Measurements from ENCODE around the gene CYP27A1. TPM values are rescaled to one million over a fixed set of nuclear protein-coding genes. Genes with fewer than 3 reads are reported as not detected.

Gene CYP27A1
- total and polyA plus RNA-seq, 2 of the 8 experiments (the other 6 are each of a cell fraction or from before 2014, with no cell fraction given): 5.4 to 14.7 TPM

GRCh38 chr2:218863021-218863520, 81.1 kb downstream of the CYP27A1 start:
- Histone ChIP-seq H3K4me2 (ENCODE audit: insufficient read depth in 1 of 2, low read depth in 2 of 2, low read length in 2 of 2) (no peak overlapping the region), H4K20me1 (replicated peaks in 1 of 2; ENCODE audit: control insufficient read depth in 1 of 2, insufficient read depth in 2 of 2, low read length in 2 of 2) (peaks cover 11 to 13% of the 10 kb centered on the region in 2 experiments), H3K79me1 (ENCODE audit: low read depth, low read length) (no peaks in the 10 kb centered on the region), H3K79me2 (ENCODE audit: control insufficient read depth in 1 of 2, insufficient read depth in 2 of 2, low read length in 2 of 2) (no peaks in the 10 kb centered on the region), H3K4ac (replicated peaks; ENCODE audit: insufficient read length, low read depth, low read length) (no peak overlapping the region), H2BK20ac (ENCODE audit: low read length) (no peak overlapping the region), H2AFZ (ENCODE audit: low read length) (no peak overlapping the region), H3K27me3 (replicated peaks in 1 of 4; ENCODE audit: control insufficient read depth in 3 of 4, extremely low read depth in 1 of 4, insufficient read depth in 3 of 4, low read length in 3 of 4) (peaks cover 62 to 93% (median 86%) of the 10 kb centered on the region in 4 experiments), H4K8ac (ENCODE audit: extremely low read depth, insufficient read depth, low read length) (no peak overlapping the region), H3K36me3 (ENCODE audit: control insufficient read depth in 2 of 4, insufficient read depth in 4 of 4, low read length in 3 of 4) (peaks cover 0 to 2% (median 0%) of the 10 kb centered on the region in 4 experiments; a peak in 1 of 8 replicates), H3K23ac (ENCODE audit: insufficient read length) (no peak overlapping the region), H2BK120ac (replicated peaks; ENCODE audit: low read depth, low read length) (no peak overlapping the region), H3K14ac (ENCODE audit: insufficient read length) (no peak overlapping the region), H4K91ac (replicated peaks; ENCODE audit: insufficient read length, low read length) (no peak overlapping the region), H3K9me3 (ENCODE audit: insufficient read depth in 2 of 2, low read depth in 1 of 2, low read length in 1 of 2) (no peaks in the 10 kb centered on the region), H3K23me2 (ENCODE audit: low read depth, low read length) (peaks cover 5% of the 10 kb centered on the region; the same call in 1 of the 2 replicates), H3K18ac (ENCODE audit: extremely low read depth, low read length) (no peak overlapping the region), H2BK15ac (ENCODE audit: low read length) (no peak overlapping the region), H2BK12ac (ENCODE audit: low read depth, low read length) (no peak overlapping the region), H3K9ac (replicated peaks in 1 of 4; ENCODE audit: extremely low read depth in 1 of 4, low read depth in 3 of 4, low read length in 3 of 4) (no peak overlapping the region), H3K4me1 (replicated peaks in 1 of 4; ENCODE audit: control insufficient read depth in 3 of 4, insufficient read depth in 4 of 4, low read length in 3 of 4) (peaks cover 4 to 22% (median 12%) of the 10 kb centered on the region in 4 experiments), H3K56ac (replicated peaks; ENCODE audit: insufficient read length, low read depth, low read length) (no peak overlapping the region), H3K27ac (ENCODE audit: low read depth, low read length) (no peak overlapping the region), H2AK5ac (ENCODE audit: low read depth, low read length) (no peak overlapping the region), H3K4me3 (ENCODE audit: extremely low read depth in 1 of 4, insufficient read depth in 2 of 4, low read depth in 3 of 4, low read length in 4 of 4) (no peak overlapping the region), H2BK5ac (ENCODE audit: low read depth, low read length) (no peak overlapping the region), H4K5ac (ENCODE audit: insufficient read length, low read depth, low read length) (no peak overlapping the region)
- ChIA-PET POLR2A (ENCODE audit: partially characterized antibody) (interaction anchor here (1.5 kb wide), 1 partner anchor 14 kb away, joined by 3 read pairs; no protein-coding TSS in a partner anchor), CTCF (ENCODE audit: partially characterized antibody) (interaction anchor here (0.9 to 7.4 kb wide), 9 partner anchors 10 to 130 kb away, joined by 3 to 83 read pairs (median 6); partner anchors contain the start of gene WNT10A)
- DNase-seq (ENCODE audit: low read depth in 1 of 2, low spot score in 2 of 2) (no peak), FAIRE-seq (no peak)
- WGBS, 2 experiments (ENCODE audit: extremely low coverage in 1 of 2, insufficient coverage in 1 of 2, insufficient read length in 1 of 2, insufficient replicate concordance in 2 of 2, low coverage in 1 of 2, low lambda C conversion rate in 2 of 2, missing lambda C conversion rate in 1 of 2): 84% methylated on average over 3 of the region's 3 CpGs; no CpG with 5 or more reads in 1 of the 2 experiments
- TF ChIP-seq GABPA (IDR thresholded peaks at IDR 0.05; ENCODE audit: borderline replicate concordance, insufficient read depth, low read length) (no peak), SP1 (IDR thresholded peaks at IDR 0.05; ENCODE audit: low read depth, low read length) (no peak)

Small RNAs within 50 kb of the gene (microRNA-seq; reads per million reads assigned to microRNA genes)
- 0 reads per million in 2 experiments for gene MIR9500 (ENCODE audit: borderline microRNAs expressed in 2 of 2, borderline number of aligned reads in 2 of 2, borderline replicate concordance in 1 of 2)

Other genes with a start within 250 kb of the CYP27A1 start
- gene USP37, start 213.8 kb upstream of the CYP27A1 start, total RNA-seq (2021; fragmentation: NEBNext Ultra II Directional; extraction: Animal tissue kit (Norgen Biotek cat#: 25700)): 22.3 and 29.1 TPM in 2 replicates
- 1.9 and 3.8 TPM in 2 replicates for gene USP37, start 213.8 kb upstream of the CYP27A1 start, polyA plus RNA-seq (2011; rRNA removed)
- gene CNOT9, start 213.3 kb upstream of the CYP27A1 start, total RNA-seq (2021; fragmentation: NEBNext Ultra II Directional; extraction: Animal tissue kit (Norgen Biotek cat#: 25700)): 78.1 and 81.2 TPM in 2 replicates
- gene CNOT9, start 213.3 kb upstream of the CYP27A1 start, polyA plus RNA-seq (2011; rRNA removed): 64.3 and 79.3 TPM in 2 replicates
- 0.50 and 0.61 TPM in 2 replicates for gene PLCD4, start 174.2 kb upstream of the CYP27A1 start, total RNA-seq (2021; fragmentation: NEBNext Ultra II Directional; extraction: Animal tissue kit (Norgen Biotek cat#: 25700))
- 0.16 and 0.21 TPM in 2 replicates for gene PLCD4, start 174.2 kb upstream of the CYP27A1 start, polyA plus RNA-seq (2011; rRNA removed)
- 32.5 and 37.9 TPM in 2 replicates for gene ZNF142, start 122.5 kb upstream of the CYP27A1 start, total RNA-seq (2021; fragmentation: NEBNext Ultra II Directional; extraction: Animal tissue kit (Norgen Biotek cat#: 25700))
- 9.4 and 18.5 TPM in 2 replicates for gene ZNF142, start 122.5 kb upstream of the CYP27A1 start, polyA plus RNA-seq (2011; rRNA removed)
- gene BCS1L, start 122.5 kb upstream of the CYP27A1 start, total RNA-seq (2021; fragmentation: NEBNext Ultra II Directional; extraction: Animal tissue kit (Norgen Biotek cat#: 25700)): 22.0 and 23.7 TPM in 2 replicates
- gene BCS1L, start 122.5 kb upstream of the CYP27A1 start, polyA plus RNA-seq (2011; rRNA removed): 37.1 and 60.4 TPM in 2 replicates
- gene RNF25, start 110.1 kb upstream of the CYP27A1 start, total RNA-seq (2021; fragmentation: NEBNext Ultra II Directional; extraction: Animal tissue kit (Norgen Biotek cat#: 25700)): 19.6 and 24.7 TPM in 2 replicates
- 29.6 and 31.6 TPM in 2 replicates for gene RNF25, start 110.1 kb upstream of the CYP27A1 start, polyA plus RNA-seq (2011; rRNA removed)
- 34.9 and 41.4 TPM in 2 replicates for gene STK36, start 110.1 kb upstream of the CYP27A1 start, total RNA-seq (2021; fragmentation: NEBNext Ultra II Directional; extraction: Animal tissue kit (Norgen Biotek cat#: 25700))
- gene STK36, start 110.1 kb upstream of the CYP27A1 start, polyA plus RNA-seq (2011; rRNA removed): 57.6 and 65.8 TPM in 2 replicates
- gene TTLL4, start 71.3 kb upstream of the CYP27A1 start, total RNA-seq (2021; fragmentation: NEBNext Ultra II Directional; extraction: Animal tissue kit (Norgen Biotek cat#: 25700)): 105 and 106 TPM in 2 replicates
- gene TTLL4, start 71.3 kb upstream of the CYP27A1 start, polyA plus RNA-seq (2011; rRNA removed): 63.1 and 71.1 TPM in 2 replicates
- gene PRKAG3, start 49.7 kb downstream of the CYP27A1 start, total RNA-seq (2021; fragmentation: NEBNext Ultra II Directional; extraction: Animal tissue kit (Norgen Biotek cat#: 25700)): not detected in 2 replicates
- gene PRKAG3, start 49.7 kb downstream of the CYP27A1 start, polyA plus RNA-seq (2011; rRNA removed): not detected in 2 replicates
- not detected in 2 replicates for gene WNT6, start 77.7 kb downstream of the CYP27A1 start, total RNA-seq (2021; fragmentation: NEBNext Ultra II Directional; extraction: Animal tissue kit (Norgen Biotek cat#: 25700))
- gene WNT6, start 77.7 kb downstream of the CYP27A1 start, polyA plus RNA-seq (2011; rRNA removed): not detected in 2 replicates
- not detected in 2 replicates for gene WNT10A, start 98.7 kb downstream of the CYP27A1 start, total RNA-seq (2021; fragmentation: NEBNext Ultra II Directional; extraction: Animal tissue kit (Norgen Biotek cat#: 25700))
- 0.05 TPM in 1 of 2 replicates, not detected in the other for gene WNT10A, start 98.7 kb downstream of the CYP27A1 start, polyA plus RNA-seq (2011; rRNA removed)
- not detected in 2 replicates for gene CDK5R2, start 177.5 kb downstream of the CYP27A1 start, total RNA-seq (2021; fragmentation: NEBNext Ultra II Directional; extraction: Animal tissue kit (Norgen Biotek cat#: 25700))
- 0.14 TPM in 2 replicates for gene CDK5R2, start 177.5 kb downstream of the CYP27A1 start, polyA plus RNA-seq (2011; rRNA removed)
- not detected in 2 replicates for gene FEV, start 203.0 kb downstream of the CYP27A1 start, total RNA-seq (2021; fragmentation: NEBNext Ultra II Directional; extraction: Animal tissue kit (Norgen Biotek cat#: 25700))
- gene FEV, start 203.0 kb downstream of the CYP27A1 start, polyA plus RNA-seq (2011; rRNA removed): not detected in 2 replicates
- not detected in 2 replicates for gene CRYBA2, start 211.3 kb downstream of the CYP27A1 start, total RNA-seq (2021; fragmentation: NEBNext Ultra II Directional; extraction: Animal tissue kit (Norgen Biotek cat#: 25700))
- not detected in 2 replicates for gene CRYBA2, start 211.3 kb downstream of the CYP27A1 start, polyA plus RNA-seq (2011; rRNA removed)